SK-N-SH (cell line): ENCODE results near the gene PLSCR2. TPM values are rescaled to one million over a fixed set of nuclear protein-coding genes. Genes with fewer than 3 reads are reported as not detected.
A peak's percentile ranks its signal among the peaks of the same experiment; 100 is the strongest.

Experiments
- CTCF ChIA-PET: fragments of 300-600, 350-600 bp; formaldehyde crosslinking; extraction: SDS; loops from one replicate; lab custom pipeline; 2021; lab: Yijun Ruan, JAX
- POLR2A ChIA-PET: fragments of 350-600 bp; sonication (Branson Sonifier 250); formaldehyde crosslinking; extraction: SDS; loops from one replicate; lab custom pipeline; 2020; ENCODE audit warnings: antibody characterized with exemption, inconsistent platforms; lab: Yijun Ruan, JAX
- DNase-seq: peaks from one replicate; pipeline ENCODE4 v3.0.0; 2012
- H2AFZ ChIP-seq: fragments of 200-600 bp; sonication (generic); 2 replicates; pipeline ENCODE4 v1.8.1; 2016; ENCODE audit warnings: antibody characterized with exemption, mild to moderate bottlenecking, low read depth
- H3F3A ChIP-seq: fragments of 200-600 bp; sonication (generic); replicated peaks from 2 replicates; pipeline ENCODE3; 2016; ENCODE audit warnings: antibody characterized with exemption, mild to moderate bottlenecking; ENCODE audit not compliant: insufficient read depth
- H3K27ac ChIP-seq, 2 experiments: fragments of 200-500 bp in 1 of 2; fragments of 200-600 bp in 1 of 2; sonication (Bioruptor generic) in 1 of 2; sonication (generic), shearing (Covaris generic) in 1 of 2; 2 replicates each; pipeline versions ENCODE4 v1.5.1 to v1.6.1; 2014 to 2016; ENCODE audit warnings: low read depth in 2 of 2, inconsistent platforms in 1 of 2, low read length in 1 of 2, mild to moderate bottlenecking in 1 of 2, mixed read lengths in 1 of 2
- H3K27me3 ChIP-seq: fragments of 200-600 bp; sonication (generic), shearing (Covaris generic); 2 replicates; pipeline ENCODE4 v1.6.1; 2016; ENCODE audit warnings: mixed run types; ENCODE audit not compliant: insufficient read depth
- H3K36me3 ChIP-seq, 2 experiments: fragments of 200-500 bp in 1 of 2; fragments of 200-600 bp in 1 of 2; sonication (Bioruptor generic) in 1 of 2; sonication (generic) in 1 of 2; replicated peaks in 1 of 2; 2 replicates each; pipeline versions ENCODE3 to v1.5.1; 2014 to 2016; ENCODE audit warnings: low read length in 1 of 2, mild to moderate bottlenecking in 1 of 2; ENCODE audit not compliant: insufficient read depth in 2 of 2, control insufficient read depth in 1 of 2
- H3K4me1 ChIP-seq, 2 experiments: fragments of 200-500 bp in 1 of 2; fragments of 200-600 bp in 1 of 2; sonication (Bioruptor generic) in 1 of 2; sonication (generic), shearing (Covaris generic) in 1 of 2; 2 replicates each; pipeline versions ENCODE4 v1.5.1 to v1.6.1; 2014 to 2016; ENCODE audit warnings: low read depth in 1 of 2, low read length in 1 of 2, mixed run types in 1 of 2; ENCODE audit not compliant: insufficient read depth in 2 of 2, control insufficient read depth in 1 of 2
- H3K4me2 ChIP-seq: fragments of 200-600 bp; sonication (generic), shearing (Covaris generic); 2 replicates; pipeline ENCODE4 v1.6.1; 2017; ENCODE audit warnings: mixed run types
- H3K4me3 ChIP-seq, 2 experiments: fragments of 200-500 bp in 1 of 2; fragments of 200-600 bp in 1 of 2; sonication (Bioruptor generic) in 1 of 2; sonication (generic), shearing (Covaris generic) in 1 of 2; 2 replicates each; pipeline versions ENCODE4 v1.5.1 to v1.8.1; 2014 to 2016; ENCODE audit warnings: low read depth in 2 of 2, inconsistent platforms in 1 of 2, low read length in 1 of 2, mild to moderate bottlenecking in 1 of 2, mixed read lengths in 1 of 2, moderate library complexity in 1 of 2
- H3K79me2 ChIP-seq: fragments of 200-600 bp; sonication (generic); 2 replicates; pipeline ENCODE4 v1.8.1; 2017; ENCODE audit warnings: mild to moderate bottlenecking; ENCODE audit not compliant: insufficient read depth
- H3K9ac ChIP-seq: fragments of 200-600 bp; sonication (generic); 2 replicates; pipeline ENCODE4 v1.6.1; 2017; ENCODE audit warnings: mixed run types
- H3K9me2 ChIP-seq: fragments of 200-600 bp; sonication (generic); 2 replicates; pipeline ENCODE4 v1.6.1; 2017; ENCODE audit warnings: mixed run types
- H3K9me3 ChIP-seq: fragments of 200-600 bp; sonication (generic); 2 replicates; pipeline ENCODE4 v1.6.1; 2017; ENCODE audit warnings: mixed run types, mild to moderate bottlenecking, moderate library complexity
- H4K20me1 ChIP-seq: fragments of 200-600 bp; sonication (generic); 2 replicates; pipeline ENCODE4 v1.6.1; 2017; ENCODE audit warnings: mild to moderate bottlenecking, mixed run types; ENCODE audit not compliant: insufficient read depth
- CHD2 ChIP-seq: fragments of 150-350 bp; IDR thresholded peaks from 2 replicates; pipeline ENCODE4 v1.6.1; 2018; ENCODE audit warnings: low read length; ENCODE audit not compliant: partially characterized antibody
- ELF1 ChIP-seq: IDR thresholded peaks from 2 replicates; pipeline ENCODE4 v1.4.0; 2012
- FOXJ3 ChIP-seq: sonication (generic); formaldehyde crosslinking; IDR thresholded peaks from 2 replicates; pipeline ENCODE4 v1.5.1; 2020; ENCODE audit warnings: mild to moderate bottlenecking, missing genetic modification reagents
- GABPA ChIP-seq: IDR thresholded peaks from 2 replicates; pipeline ENCODE4 v1.4.0; 2012; ENCODE audit warnings: low read depth, mild to moderate bottlenecking
- GATA2 ChIP-seq: sonication (generic); formaldehyde crosslinking; IDR thresholded peaks from 2 replicates; pipeline ENCODE4 v1.5.0; 2020; ENCODE audit warnings: mild to moderate bottlenecking, missing genetic modification reagents
- JUND ChIP-seq: IDR thresholded peaks from 2 replicates; pipeline ENCODE4 v1.4.0; 2012
- MAX ChIP-seq: IDR thresholded peaks from 2 replicates; pipeline ENCODE4 v1.4.0; 2012; ENCODE audit warnings: low read depth
- MXI1 ChIP-seq: IDR thresholded peaks from 2 replicates; pipeline ENCODE4 v1.6.1; 2012; ENCODE audit warnings: mild to moderate bottlenecking, low read depth, low read length, improper control_type of control experiment
- NRF1 ChIP-seq: IDR thresholded peaks from 2 replicates; pipeline ENCODE4 v1.6.1; 2012; ENCODE audit warnings: low read depth, mild to moderate bottlenecking, low read length
- POLR2AphosphoS5 ChIP-seq: IDR thresholded peaks from 2 replicates; pipeline ENCODE4 v1.6.1; 2012; ENCODE audit warnings: low read depth, low read length
- RAD21 ChIP-seq: IDR thresholded peaks from 2 replicates; pipeline ENCODE4 v1.6.1; 2012; ENCODE audit warnings: mild to moderate bottlenecking, low read length
- RFX5 ChIP-seq: IDR thresholded peaks from 2 replicates; pipeline ENCODE4 v1.6.1; 2012; ENCODE audit warnings: mild to moderate bottlenecking, improper control_type of control experiment, low read length
- RXRA ChIP-seq: IDR thresholded peaks from 2 replicates; pipeline ENCODE4 v1.4.0; 2012; ENCODE audit warnings: low read depth, mild to moderate bottlenecking, borderline replicate concordance
- SIN3A ChIP-seq: IDR thresholded peaks from 2 replicates; pipeline ENCODE4 v1.6.1; 2012; ENCODE audit warnings: low read depth, mild to moderate bottlenecking, low read length, moderate library complexity, borderline replicate concordance
- TCF12 ChIP-seq: IDR thresholded peaks from 2 replicates; pipeline ENCODE4 v1.4.0; 2012
- TEAD4 ChIP-seq: IDR thresholded peaks from 2 replicates; pipeline ENCODE4 v1.4.0; 2012; ENCODE audit warnings: mild to moderate bottlenecking, borderline replicate concordance; ENCODE audit not compliant: insufficient read depth
- USF2 ChIP-seq: fragments of 150-350 bp; IDR thresholded peaks from 2 replicates; pipeline ENCODE4 v1.6.1; 2017; ENCODE audit warnings: antibody characterized with exemption, low read length, low read depth, borderline replicate concordance
- YY1 ChIP-seq: IDR thresholded peaks from 2 replicates; pipeline ENCODE4 v1.4.0; 2012; ENCODE audit warnings: low read depth, mild to moderate bottlenecking
- WGBS: methylation state at CpG from one replicate; pipeline ENCODE4 v1.1.6; 2017; ENCODE audit warnings: low lambda C conversion rate; 5-methylcytosine and 5-hydroxymethylcytosine counted together
- polyA plus RNA-seq, 3 experiments: library from polyadenylated mRNA; depleted of rRNA; stranded (reverse); fragments of >200 nt; gene quantifications; 2 replicates each; pipeline ENCODE4 v1.2.3, GENCODE V29; 2012
- TF ChIP-seq, protein P1 (sequence below): fragments of 200-600 bp; sonication (generic); IDR thresholded peaks from 2 replicates; pipeline ENCODE4 v1.6.1; 2017; ENCODE audit warnings: antibody characterized with exemption, mild to moderate bottlenecking, moderate library complexity

PLSCR2 gene, protein sequence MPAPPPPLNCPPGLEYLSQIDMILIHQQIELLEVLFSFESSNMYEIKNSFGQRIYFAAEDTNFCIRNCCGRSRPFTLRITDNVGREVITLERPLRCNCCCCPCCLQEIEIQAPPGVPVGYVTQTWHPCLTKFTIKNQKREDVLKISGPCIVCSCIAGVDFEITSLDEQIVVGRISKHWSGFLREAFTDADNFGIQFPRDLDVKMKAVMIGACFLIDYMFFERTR
- not detected in 2 replicates for polyA plus RNA-seq (2012; rRNA removed)
- polyA plus RNA-seq (2012; cell fraction: cytosol; rRNA removed), result not detected in 2 replicates
- polyA plus RNA-seq (2012; cell fraction: nucleus; rRNA removed), result not detected in 2 replicates

DNA sequence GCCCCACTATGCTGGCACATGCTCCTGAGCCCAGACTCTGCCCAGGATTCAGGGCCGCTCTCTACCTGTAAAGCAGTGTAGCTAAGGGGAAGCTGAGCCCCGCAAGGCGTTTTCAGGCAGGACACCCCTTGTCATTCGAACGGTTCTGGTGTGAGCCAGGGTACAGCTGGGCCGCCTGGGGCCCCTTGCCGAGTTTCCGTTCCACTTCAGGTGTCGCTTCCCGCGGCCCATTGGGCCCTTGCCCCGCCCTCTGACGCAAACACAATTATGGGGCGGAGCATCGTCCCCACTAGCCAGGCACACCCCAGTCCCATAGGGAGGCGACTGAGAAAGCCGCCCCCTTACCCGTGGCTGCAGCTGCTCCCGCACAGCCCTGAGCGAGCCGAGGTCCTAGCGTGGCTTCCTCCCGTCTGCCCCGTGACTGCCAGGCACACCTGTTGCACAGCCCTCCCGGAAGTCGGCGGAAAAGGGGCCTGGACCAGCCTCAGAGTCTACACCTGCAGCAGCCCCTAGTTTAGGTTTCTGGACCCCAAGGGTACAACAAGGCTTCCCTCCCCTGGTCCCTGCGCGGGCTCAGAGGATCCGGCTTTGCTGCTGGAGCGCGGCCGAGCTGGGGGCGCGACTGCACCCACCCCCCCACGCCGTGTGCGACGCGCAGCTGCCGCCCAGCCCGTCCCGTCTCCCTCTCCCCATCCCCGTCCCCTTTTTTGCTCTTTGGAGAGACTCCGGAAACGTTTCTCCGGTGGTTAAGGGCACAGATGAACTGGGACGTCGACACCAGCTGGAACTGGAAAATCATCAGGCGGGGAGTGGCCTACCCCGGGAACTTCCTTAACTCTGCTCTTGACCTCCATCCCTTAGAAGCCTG, at the start of gene PLSCR2:
Gene PLSCR2, minus strand, starts transcription at position 412 of the 868 bp plus-strand sequence. CDS start 9,657 bp downstream, outside the sequence.
- DNase-seq, result peak; percentile 40
- Histone ChIP-seq H3K36me3 (no peaks in the 10 kb centered on the region), H3K9me3 (no peaks in the 10 kb centered on the region), H3K9ac (no peak within 1 kb of the TSS), H3K4me3 (peak within 1 kb of the TSS; percentile 41 to 45), H3F3A (no peaks in the 10 kb centered on the region), H3K27me3 (peaks cover 48% of the 10 kb centered on the region), H3K27ac (no peak within 1 kb of the TSS)
- TF ChIP-seq GATA2 (CRISPR knock-in tag) (no peak), GABPA (no peak), NRF1 (no peak), YY1 (no peak), MAX (no peak), RFX5 (no peak), SIN3A (no peak), ELF1 (no peak), POLR2AphosphoS5 (no peak), JUND (no peak), RAD21 (no peak), MXI1 (no peak), USF2 (no peak), RXRA (no peak), TCF12 (no peak), FOXJ3 (CRISPR knock-in tag) (no peak), TEAD4 (no peak), CHD2 (no peak)
- TF ChIP-seq, protein P1, sequence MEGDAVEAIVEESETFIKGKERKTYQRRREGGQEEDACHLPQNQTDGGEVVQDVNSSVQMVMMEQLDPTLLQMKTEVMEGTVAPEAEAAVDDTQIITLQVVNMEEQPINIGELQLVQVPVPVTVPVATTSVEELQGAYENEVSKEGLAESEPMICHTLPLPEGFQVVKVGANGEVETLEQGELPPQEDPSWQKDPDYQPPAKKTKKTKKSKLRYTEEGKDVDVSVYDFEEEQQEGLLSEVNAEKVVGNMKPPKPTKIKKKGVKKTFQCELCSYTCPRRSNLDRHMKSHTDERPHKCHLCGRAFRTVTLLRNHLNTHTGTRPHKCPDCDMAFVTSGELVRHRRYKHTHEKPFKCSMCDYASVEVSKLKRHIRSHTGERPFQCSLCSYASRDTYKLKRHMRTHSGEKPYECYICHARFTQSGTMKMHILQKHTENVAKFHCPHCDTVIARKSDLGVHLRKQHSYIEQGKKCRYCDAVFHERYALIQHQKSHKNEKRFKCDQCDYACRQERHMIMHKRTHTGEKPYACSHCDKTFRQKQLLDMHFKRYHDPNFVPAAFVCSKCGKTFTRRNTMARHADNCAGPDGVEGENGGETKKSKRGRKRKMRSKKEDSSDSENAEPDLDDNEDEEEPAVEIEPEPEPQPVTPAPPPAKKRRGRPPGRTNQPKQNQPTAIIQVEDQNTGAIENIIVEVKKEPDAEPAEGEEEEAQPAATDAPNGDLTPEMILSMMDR, result no peak
- TF ChIP-seq, all 33 proteins: peak for 0
- POLR2A ChIA-PET, result no interaction called here
- CTCF ChIA-PET, result no interaction called here
- peak within 1 kb of the TSS; percentile 76 for H3K4me2 ChIP-seq
- peak within 1 kb of the TSS; percentile 43 for H2AFZ ChIP-seq
- no peaks in the 10 kb centered on the region for H3K9me2 ChIP-seq
- no peaks in the 10 kb centered on the region for H3K79me2 ChIP-seq
- H3K4me1 ChIP-seq, result peaks cover 0 to 4% of the 10 kb centered on the region in 2 experiments; a peak in 1 of 4 replicates
- no peaks in the 10 kb centered on the region for H4K20me1 ChIP-seq
- WGBS, result 11% methylated on average over 31 of the region's 51 CpGs
